ENCODE measurements around the gene CCDC192. TPM values are rescaled to one million over a fixed set of nuclear protein-coding genes. Genes with fewer than 3 reads are reported as not detected.

Gene CCDC192
- total RNA-seq, 4 donors from 2014 or later: not detected

GRCh38 chr5:127959152-127959764 is 256.1 kb downstream of the CCDC192 start:
- no peak overlapping the region for H3K4me3 ChIP-seq (ENCODE audit: low read depth, poor library complexity, severe bottlenecking)
- intact Hi-C loops (cut with DNase I; ENCODE audit: low total_unique reads): no loop called here
- DNase-seq (ENCODE audit: low spot score in 2 of 2): no peak
- WGBS, 2 donors: 39 to 40% methylated on average over 3 of the region's 3 CpGs
- TF ChIP-seq POLR2A (IDR thresholded peaks at IDR 0.05): no peak
- no peak for TF ChIP-seq CTCF (IDR thresholded peaks at IDR 0.05)

DNA sequence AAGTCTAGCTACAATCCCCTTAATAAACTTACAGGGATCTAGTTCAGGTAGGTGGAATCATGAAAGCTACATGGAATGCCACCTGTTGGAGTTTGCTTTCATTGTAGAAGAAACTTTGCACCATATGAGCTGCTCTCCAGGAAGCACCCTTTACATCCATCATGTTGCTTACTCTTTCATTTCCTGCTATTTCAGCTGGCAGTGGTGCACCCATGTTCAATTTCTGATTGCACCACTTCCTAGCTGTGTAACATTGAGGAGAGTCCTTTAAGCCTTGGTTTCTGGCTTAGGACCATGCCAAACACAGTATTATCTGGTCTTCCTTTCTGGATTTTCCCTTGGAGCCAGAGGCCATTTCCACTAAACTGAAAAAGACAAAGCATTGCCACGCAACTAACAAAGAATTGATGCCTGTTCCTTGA is 257.1 kb downstream of the CCDC192 start:
- DNase-seq (ENCODE audit: low spot score in 2 of 2): no peak
- WGBS, 2 donors: 78 to 81% methylated on average over 1 of the region's 1 CpG
- intact Hi-C loops (cut with DNase I; ENCODE audit: low total_unique reads): no loop called here
- TF ChIP-seq CTCF (IDR thresholded peaks at IDR 0.05): no peak
- no peak for TF ChIP-seq POLR2A (IDR thresholded peaks at IDR 0.05)
- H3K4me3 ChIP-seq (ENCODE audit: low read depth, poor library complexity, severe bottlenecking): no peak overlapping the region

DNA sequence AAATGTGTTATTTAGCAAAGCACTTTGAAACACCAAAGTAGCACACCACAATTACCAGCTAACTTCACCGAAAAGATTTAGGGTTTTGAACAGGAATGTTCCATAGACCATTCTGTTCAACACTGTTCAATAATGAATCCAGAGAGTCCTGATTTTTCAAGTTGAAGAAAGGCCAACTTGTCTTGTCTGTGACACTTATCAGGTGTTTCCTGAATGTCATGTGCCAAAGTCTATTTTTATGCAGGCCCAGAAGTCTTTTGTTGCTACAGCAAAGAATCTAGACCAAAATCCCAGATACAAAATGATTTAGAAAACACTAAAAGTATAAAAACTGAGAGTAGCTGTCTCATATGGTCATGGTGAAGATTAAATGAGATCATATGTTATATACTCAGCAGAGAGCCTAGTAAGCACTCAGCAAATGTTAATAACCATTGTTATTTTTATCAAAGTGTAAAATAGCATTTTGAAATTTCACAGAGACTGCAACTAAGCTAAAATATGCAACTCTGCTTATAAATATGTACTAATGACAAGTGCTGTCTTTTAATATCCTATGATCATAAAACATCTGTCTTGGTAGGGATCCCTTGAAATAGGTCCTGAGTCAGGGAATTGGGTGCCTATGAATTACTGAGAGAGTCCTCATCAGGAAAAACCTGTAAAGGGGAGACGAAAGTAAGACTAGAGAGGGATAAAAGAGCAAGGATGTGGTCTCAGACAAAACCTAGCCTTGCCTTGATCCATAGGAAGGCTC is 258.0 kb downstream of the CCDC192 start:
- WGBS, 2 donors: 85 to 90% methylated on average over 2 of the region's 2 CpGs
- no peak for TF ChIP-seq CTCF (IDR thresholded peaks at IDR 0.05)
- no peak for TF ChIP-seq POLR2A (IDR thresholded peaks at IDR 0.05)
- no peak for DNase-seq (ENCODE audit: low spot score in 2 of 2)
- intact Hi-C loops (cut with DNase I; ENCODE audit: low total_unique reads): no loop called here
- H3K4me3 ChIP-seq (ENCODE audit: low read depth, poor library complexity, severe bottlenecking): no peak overlapping the region

- intact Hi-C loops (cut with DNase I; ENCODE audit: low total_unique reads): no loop called here
Observed at GRCh38 chr5:127961763-127962145, 258.6 kb downstream of the CCDC192 start.

GRCh38 chr5:127962491-127962890 is 259.3 kb downstream of the CCDC192 start:
- WGBS, 2 donors: 95 to 100% methylated on average over 1 of the region's 1 CpG
- DNase-seq (ENCODE audit: low spot score in 2 of 2): no peak
- TF ChIP-seq CTCF (IDR thresholded peaks at IDR 0.05) (no peak), POLR2A (IDR thresholded peaks at IDR 0.05) (no peak)
- intact Hi-C loops (cut with DNase I; ENCODE audit: low total_unique reads): no loop called here
- H3K4me3 ChIP-seq (ENCODE audit: low read depth, poor library complexity, severe bottlenecking): no peak overlapping the region

More at GRCh38 chr5:127961763-127962145, 258.6 kb downstream of the CCDC192 start:
- H3K4me3 ChIP-seq (ENCODE audit: low read depth, poor library complexity, severe bottlenecking): no peak overlapping the region
- no peak for DNase-seq (ENCODE audit: low spot score in 2 of 2)
- WGBS, 2 donors: 92 to 93% methylated on average over 3 of the region's 3 CpGs
- TF ChIP-seq CTCF (IDR thresholded peaks at IDR 0.05): no peak
- no peak for TF ChIP-seq POLR2A (IDR thresholded peaks at IDR 0.05)
